NCI-H2196 treated with DMSO at 0.1 percent for 48 hours (cell line): ENCODE measurements around the gene GAS7.

Experiments used
- DNase-seq: peaks from one replicate; lab custom pipeline; 2025; ENCODE audit not compliant: unreplicated experiment; lab: John Stamatoyannopoulos, UW

GAS7 gene

GRCh38 chr17:9956474-9957131 lies 241.8 kb downstream of the GAS7 start:
- DNase-seq, result no peak

- no peak for DNase-seq
Measured at GRCh38 chr17:9953492-9953891, 244.9 kb downstream of the GAS7 start.

- DNase-seq, result no peak
Measured at GRCh38 chr17:9951803-9952202, 246.6 kb downstream of the GAS7 start.

- no peak for DNase-seq
Measured at GRCh38 chr17:9948928-9949327, 249.5 kb downstream of the GAS7 start.

GRCh38 chr17:9944704-9945103 lies 253.7 kb downstream of the GAS7 start:
- DNase-seq, result no peak

- no peak for DNase-seq
Measured at GRCh38 chr17:9943343-9943742, 255.1 kb downstream of the GAS7 start.

- DNase-seq, result no peak
Measured at GRCh38 chr17:9942885-9943284, 255.5 kb downstream of the GAS7 start.

GRCh38 chr17:9941305-9941704 lies 257.1 kb downstream of the GAS7 start:
- DNase-seq, result no peak

- DNase-seq, result no peak
Measured at GRCh38 chr17:9940841-9941240, 257.6 kb downstream of the GAS7 start.

GRCh38 chr17:9938764-9939163 lies 259.6 kb downstream of the GAS7 start:
- no peak for DNase-seq

GRCh38 chr17:9937901-9938300 lies 260.5 kb downstream of the GAS7 start:
- DNase-seq, result no peak

GRCh38 chr17:9937241-9937761 lies 261.1 kb downstream of the GAS7 start:
- DNase-seq, result no peak

- DNase-seq, result no peak
Measured at GRCh38 chr17:9936095-9936494, 262.3 kb downstream of the GAS7 start.

GRCh38 chr17:9935408-9935807 lies 263.0 kb downstream of the GAS7 start:
- DNase-seq, result no peak

- DNase-seq, result no peak
Measured at GRCh38 chr17:9934331-9934730, 264.1 kb downstream of the GAS7 start.

GRCh38 chr17:9932491-9932890 lies 265.9 kb downstream of the GAS7 start:
- no peak for DNase-seq

GRCh38 chr17:9931144-9931741 lies 267.2 kb downstream of the GAS7 start:
- no peak for DNase-seq

GRCh38 chr17:9929871-9930270 lies 268.5 kb downstream of the GAS7 start:
- DNase-seq, result no peak

GRCh38 chr17:9928601-9929333 lies 269.6 kb downstream of the GAS7 start:
- no peak for DNase-seq

GRCh38 chr17:9926150-9926804 lies 272.1 kb downstream of the GAS7 start:
- no peak for DNase-seq

- DNase-seq, result no peak
Measured at GRCh38 chr17:9925457-9925856, 272.9 kb downstream of the GAS7 start.
